Ectodermal cell (in vitro differentiated cells): ENCODE measurements around the gene MROH7.

Source experiments
- H3K27ac ChIP-seq: 2 replicates; pipeline ENCODE4 v1.7.0; 2013; ENCODE audit warnings: mild to moderate bottlenecking, low read depth, low read length; ENCODE audit not compliant: insufficient read depth, poor library complexity, severe bottlenecking
- H3K27me3 ChIP-seq: 2 replicates; pipeline ENCODE4 v1.7.0; 2013; ENCODE audit warnings: mild to moderate bottlenecking, low read length; ENCODE audit not compliant: insufficient read depth, control insufficient read depth, poor library complexity, severe bottlenecking
- H3K36me3 ChIP-seq: one replicate; pipeline ENCODE4 v1.7.0; 2013; ENCODE audit warnings: low read length; ENCODE audit not compliant: control insufficient read depth, insufficient read depth
- H3K4me1 ChIP-seq: one replicate; pipeline ENCODE4 v1.7.0; 2013; ENCODE audit warnings: low read length; ENCODE audit not compliant: control insufficient read depth, insufficient read depth
- H3K4me3 ChIP-seq: 2 replicates; pipeline ENCODE4 v1.7.0; 2013; ENCODE audit warnings: low read depth, low read length, control low read depth; ENCODE audit not compliant: insufficient read depth
- H3K9me3 ChIP-seq: 2 replicates; pipeline ENCODE4 v1.7.0; 2013; ENCODE audit warnings: mild to moderate bottlenecking, low read length, moderate library complexity; ENCODE audit not compliant: control insufficient read depth
- WGBS, 2 experiments: methylation state at CpG; one replicate each; pipeline ENCODE4 v1.1.7; 2013; ENCODE audit warnings: missing lambda C conversion rate in 2 of 2; 5-methylcytosine and 5-hydroxymethylcytosine counted together

MROH7 gene

DNA sequence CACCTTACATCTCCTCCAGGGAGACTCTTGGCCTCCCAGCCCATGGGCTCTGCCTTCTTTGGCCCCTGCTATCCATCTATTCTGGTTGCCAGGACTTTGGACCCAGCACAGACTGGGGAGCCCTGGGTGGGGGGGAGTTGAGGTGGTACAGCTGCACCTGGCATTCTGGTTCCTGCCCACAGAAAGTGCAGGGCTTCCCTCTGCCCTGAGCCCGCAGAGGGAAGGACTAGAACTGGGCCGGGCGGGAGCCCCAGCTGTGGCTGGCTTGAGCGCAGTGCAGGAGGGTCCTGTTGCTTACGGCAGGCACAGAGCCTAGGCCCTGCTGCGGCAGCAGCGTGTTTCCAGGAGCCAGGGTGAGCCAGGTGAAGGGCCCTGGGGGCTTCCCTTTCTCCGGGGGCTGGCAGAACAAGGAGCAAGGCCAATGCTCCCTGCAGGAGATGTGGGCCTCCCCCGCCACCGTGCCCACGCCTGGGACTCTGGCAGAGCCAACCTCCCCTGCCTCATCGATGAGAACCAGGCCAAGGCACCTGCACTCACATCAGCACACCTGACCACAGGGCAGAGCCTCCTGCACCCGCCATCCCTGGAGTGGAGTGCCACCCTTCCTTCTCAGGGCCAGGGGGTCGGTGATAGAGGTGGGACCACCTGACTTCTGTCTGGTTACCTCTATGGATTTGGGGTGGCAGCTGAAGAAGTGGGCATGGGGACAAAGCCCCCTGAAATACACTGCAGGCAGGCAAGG lies 106.7 kb downstream of the MROH7 start:
- WGBS, 2 experiments: 90 to 93% methylated on average over 14 of the region's 14 CpGs
- Histone ChIP-seq H3K36me3 (no peaks in the 10 kb centered on the region), H3K4me3 (no peak overlapping the region), H3K9me3 (no peaks in the 10 kb centered on the region), H3K27ac (no peak overlapping the region), H3K27me3 (no peaks in the 10 kb centered on the region), H3K4me1 (no peaks in the 10 kb centered on the region)

- H3K9me3 ChIP-seq: no peaks in the 10 kb centered on the region
- H3K27me3 ChIP-seq: no peaks in the 10 kb centered on the region
- 90 to 91% methylated on average over 6 of the region's 6 CpGs for WGBS, 2 experiments
- H3K36me3 ChIP-seq: no peaks in the 10 kb centered on the region
- no peaks in the 10 kb centered on the region for H3K4me1 ChIP-seq
- no peak overlapping the region for H3K27ac ChIP-seq
- H3K4me3 ChIP-seq: no peak overlapping the region
Observed at GRCh38 chr1:54750596-54750995, 109.0 kb downstream of the MROH7 start.

DNA sequence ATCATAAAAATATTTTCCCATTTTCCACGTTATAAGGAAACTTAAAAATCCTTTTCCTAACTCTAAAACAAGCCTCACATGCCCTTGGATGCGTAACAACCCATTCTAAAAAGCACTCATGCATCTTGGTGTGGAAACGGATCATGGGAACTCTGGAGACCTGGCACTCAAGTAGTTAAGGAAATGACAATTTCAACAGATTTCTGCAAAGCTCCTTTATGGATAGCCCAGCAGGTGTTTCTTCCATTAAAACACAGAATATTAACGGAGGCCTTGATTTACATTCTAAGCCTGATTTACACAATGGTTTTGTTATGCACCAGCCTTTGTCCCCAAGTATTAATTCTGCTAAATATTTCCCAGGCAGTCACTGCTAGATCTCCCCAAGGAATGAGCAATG lies 109.8 kb downstream of the MROH7 start:
- H3K4me3 ChIP-seq: no peak overlapping the region
- H3K4me1 ChIP-seq: no peaks in the 10 kb centered on the region
- WGBS, 2 experiments: 62 to 69% methylated on average over 4 of the region's 4 CpGs
- no peaks in the 10 kb centered on the region for H3K36me3 ChIP-seq
- no peaks in the 10 kb centered on the region for H3K9me3 ChIP-seq
- H3K27ac ChIP-seq: no peak overlapping the region
- H3K27me3 ChIP-seq: no peaks in the 10 kb centered on the region

DNA sequence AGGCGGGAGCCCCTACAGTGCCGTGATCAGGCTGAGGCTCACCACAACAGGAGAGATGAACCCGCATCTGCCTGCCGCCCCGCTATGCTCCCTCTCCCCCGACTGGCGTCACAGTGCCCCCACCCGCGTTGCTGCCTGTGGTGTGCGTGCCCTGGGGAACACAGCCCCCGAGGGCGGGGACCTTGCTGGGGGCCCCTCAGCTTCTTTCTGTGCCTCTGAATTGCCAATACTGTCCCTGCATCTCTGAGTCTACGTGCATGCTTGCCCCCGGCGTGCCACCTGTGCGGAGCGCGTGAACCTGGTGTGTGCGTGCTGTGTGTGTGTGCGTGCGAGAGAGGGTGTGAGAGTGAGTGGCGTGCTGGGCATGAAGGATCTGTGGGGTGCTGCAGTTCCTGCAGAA lies 112.5 kb downstream of the MROH7 start:
- no peak overlapping the region for H3K4me3 ChIP-seq
- H3K27ac ChIP-seq: no peak overlapping the region
- H3K4me1 ChIP-seq: no peaks in the 10 kb centered on the region
- no peaks in the 10 kb centered on the region for H3K27me3 ChIP-seq
- 94 to 95% methylated on average over 22 of the region's 22 CpGs for WGBS, 2 experiments
- H3K9me3 ChIP-seq: no peaks in the 10 kb centered on the region
- peaks cover 6% of the 10 kb centered on the region for H3K36me3 ChIP-seq

GRCh38 chr1:54754486-54755285 lies 113.1 kb downstream of the MROH7 start:
- 92 to 93% methylated on average over 25 of the region's 25 CpGs for WGBS, 2 experiments
- H3K27ac ChIP-seq: no peak overlapping the region
- no peak overlapping the region for H3K4me3 ChIP-seq
- H3K27me3 ChIP-seq: no peaks in the 10 kb centered on the region
- no peaks in the 10 kb centered on the region for H3K9me3 ChIP-seq
- H3K4me1 ChIP-seq: no peaks in the 10 kb centered on the region
- peaks cover 6% of the 10 kb centered on the region for H3K36me3 ChIP-seq

- Histone ChIP-seq H3K27me3 (no peaks in the 10 kb centered on the region), H3K4me3 (no peak overlapping the region), H3K36me3 (peaks cover 6% of the 10 kb centered on the region), H3K27ac (no peak overlapping the region), H3K4me1 (no peaks in the 10 kb centered on the region), H3K9me3 (no peaks in the 10 kb centered on the region)
- WGBS, 2 experiments: 93 to 95% methylated on average over 9 of the region's 9 CpGs
Observed at GRCh38 chr1:54757833-54758232, 116.2 kb downstream of the MROH7 start.

GRCh38 chr1:54758678-54759348 lies 117.2 kb downstream of the MROH7 start:
- no peaks in the 10 kb centered on the region for H3K9me3 ChIP-seq
- H3K4me3 ChIP-seq: no peak overlapping the region
- WGBS, 2 experiments: 94 to 95% methylated on average over 20 of the region's 20 CpGs

More at GRCh38 chr1:54758678-54759348, 117.2 kb downstream of the MROH7 start:
- H3K36me3 ChIP-seq: peaks cover 6% of the 10 kb centered on the region
- H3K4me1 ChIP-seq: no peaks in the 10 kb centered on the region
- H3K27ac ChIP-seq: no peak overlapping the region
- no peaks in the 10 kb centered on the region for H3K27me3 ChIP-seq
